IMR-90 (cell line): Measurements from ENCODE around the gene UROD. TPM values are rescaled to one million over a fixed set of nuclear protein-coding genes. Genes with fewer than 3 reads are reported as not detected.

ENCODE experiments used
- ATAC-seq: fragments of 200-7000 bp; cut with Tn5 transposase; 2 replicates; pipeline ENCODE4 v1.9.1; 2020; ENCODE audit warnings: low read depth, mild to moderate bottlenecking, moderate library complexity
- BruUV-seq: library from RNA; stranded (reverse); fragments of 400-500 nt; replicated peaks from 2 replicates; lab custom pipeline; 2021; lab: Mats Ljungman, UMichigan
- CTCF ChIA-PET: fragments of 300-600 bp; formaldehyde crosslinking; extraction: SDS; loops from one replicate; lab custom pipeline; 2021; ENCODE audit warnings: antibody characterized with exemption; lab: Yijun Ruan, JAX
- POLR2A ChIA-PET: fragments of 300-600 bp; sonication (Branson Sonifier 250); formaldehyde crosslinking; loops from one replicate; lab custom pipeline; 2022; ENCODE audit warnings: antibody characterized with exemption; ENCODE audit not compliant: unreplicated experiment; lab: Charles Lee
- DNase-seq: peaks from one replicate; pipeline ENCODE4 v3.0.0; 2013
- H2AFZ ChIP-seq: replicated peaks from 2 replicates; pipeline ENCODE3; 2013; ENCODE audit warnings: low read length, mild to moderate bottlenecking; ENCODE audit not compliant: poor library complexity
- H2AK5ac ChIP-seq: 2 replicates; pipeline ENCODE4 v1.6.1; 2013; ENCODE audit warnings: low read depth, low read length, inconsistent platforms
- H2AK9ac ChIP-seq: replicated peaks from 2 replicates; pipeline ENCODE3; 2013; ENCODE audit warnings: mild to moderate bottlenecking, low read depth, low read length, moderate library complexity; ENCODE audit not compliant: poor library complexity
- H2BK120ac ChIP-seq: 2 replicates; pipeline ENCODE4 v1.6.1; 2013; ENCODE audit warnings: low read depth, low read length, inconsistent platforms
- H2BK15ac ChIP-seq: 3 replicates; pipeline ENCODE4 v1.6.1; 2013; ENCODE audit warnings: low read depth, low read length, inconsistent platforms
- H2BK20ac ChIP-seq: 2 replicates; pipeline ENCODE4 v1.6.1; 2013; ENCODE audit warnings: low read depth, mild to moderate bottlenecking, inconsistent platforms, low read length, moderate library complexity
- H2BK5ac ChIP-seq: 2 replicates; pipeline ENCODE4 v1.6.1; 2013; ENCODE audit warnings: mild to moderate bottlenecking, low read depth, low read length, inconsistent platforms; ENCODE audit not compliant: poor library complexity, severe bottlenecking
- H3K14ac ChIP-seq: replicated peaks from 2 replicates; pipeline ENCODE4 v1.6.1; 2013; ENCODE audit warnings: low read depth, low read length, inconsistent platforms
- H3K18ac ChIP-seq: 2 replicates; pipeline ENCODE4 v1.6.1; 2013; ENCODE audit warnings: low read depth, low read length, control low read depth
- H3K23ac ChIP-seq: 2 replicates; pipeline ENCODE4 v1.6.1; 2013; ENCODE audit warnings: low read depth, low read length, inconsistent platforms
- H3K27ac ChIP-seq: 2 replicates; pipeline ENCODE4 v1.5.1; 2013; ENCODE audit warnings: mild to moderate bottlenecking, control low read depth, low read length; ENCODE audit not compliant: insufficient read depth
- H3K27me3 ChIP-seq: 2 replicates; pipeline ENCODE4 v1.6.1; 2013; ENCODE audit warnings: low read length; ENCODE audit not compliant: control insufficient read depth, insufficient read depth
- H3K36me3 ChIP-seq: 2 replicates; pipeline ENCODE4 v1.6.1; 2013; ENCODE audit warnings: low read length, mixed read lengths; ENCODE audit not compliant: control insufficient read depth, insufficient read depth
- H3K4ac ChIP-seq: 2 replicates; pipeline ENCODE4 v1.6.1; 2013; ENCODE audit warnings: low read depth, low read length, inconsistent platforms
- H3K4me1 ChIP-seq: 2 replicates; pipeline ENCODE4 v1.6.1; 2013; ENCODE audit warnings: low read length, mixed read lengths; ENCODE audit not compliant: control insufficient read depth, insufficient read depth
- H3K4me2 ChIP-seq: 2 replicates; pipeline ENCODE4 v1.6.1; 2013; ENCODE audit warnings: low read depth, mild to moderate bottlenecking, control low read depth, low read length, moderate library complexity
- H3K4me3 ChIP-seq: 2 replicates; pipeline ENCODE4 v1.5.1; 2013; ENCODE audit warnings: low read depth, mild to moderate bottlenecking, control low read depth, low read length, moderate library complexity; ENCODE audit not compliant: insufficient read depth
- H3K56ac ChIP-seq: 2 replicates; pipeline ENCODE4 v1.6.1; 2013; ENCODE audit warnings: low read length, inconsistent platforms; ENCODE audit not compliant: insufficient read depth; ENCODE audit errors: extremely low read depth
- H3K79me1 ChIP-seq, 2 experiments: 2 replicates each; pipeline ENCODE4 v1.6.1; 2013; ENCODE audit warnings: low read length in 2 of 2, inconsistent platforms in 1 of 2, low read depth in 1 of 2
- H3K9ac ChIP-seq: 2 replicates; pipeline ENCODE4 v1.6.1; 2013; ENCODE audit warnings: low read depth, low read length, control low read depth
- H3K9me1 ChIP-seq: 2 replicates; pipeline ENCODE4 v1.6.1; 2013; ENCODE audit warnings: low read length, inconsistent platforms; ENCODE audit not compliant: insufficient read depth
- H3K9me3 ChIP-seq: 2 replicates; pipeline ENCODE4 v1.6.1; 2013; ENCODE audit warnings: low read length; ENCODE audit not compliant: control insufficient read depth, insufficient read depth
- H4K20me1 ChIP-seq: 2 replicates; pipeline ENCODE4 v1.6.1; 2013; ENCODE audit warnings: low read length, inconsistent platforms; ENCODE audit not compliant: insufficient read depth
- H4K5ac ChIP-seq: 2 replicates; pipeline ENCODE4 v1.6.1; 2013; ENCODE audit warnings: mild to moderate bottlenecking, low read depth, low read length, control low read depth
- H4K8ac ChIP-seq, 2 experiments: 2 replicates each; pipeline ENCODE4 v1.6.1; 2013; ENCODE audit warnings: low read depth in 2 of 2, low read length in 2 of 2, control low read depth in 1 of 2, inconsistent platforms in 1 of 2
- H4K91ac ChIP-seq: 2 replicates; pipeline ENCODE4 v1.6.1; 2013; ENCODE audit warnings: low read depth, low read length, inconsistent platforms; ENCODE audit not compliant: insufficient read depth
- RFX5 ChIP-seq: IDR thresholded peaks from 2 replicates; pipeline ENCODE4 v1.8.0; 2012; ENCODE audit warnings: low read depth, mild to moderate bottlenecking, low read length, moderate library complexity
- SMC3 ChIP-seq: fragments of 150-350 bp; IDR thresholded peaks from 2 replicates; pipeline ENCODE4 v1.6.1; 2016; ENCODE audit warnings: low read depth, mild to moderate bottlenecking, antibody characterized with exemption, low read length, moderate library complexity
- WGBS, 2 experiments: methylation state at CpG; one replicate each; pipeline versions ENCODE4 v1.1.5 to v1.1.7; 2013; ENCODE audit warnings: missing lambda C conversion rate in 2 of 2; ENCODE audit not compliant: insufficient read length in 1 of 2; ENCODE audit errors: extremely low coverage in 2 of 2; 5-methylcytosine and 5-hydroxymethylcytosine counted together
- dilution Hi-C: fragments of 300-500 bp; cut with HindIII; formaldehyde crosslinking; loops from one replicate; pipeline ENCODE4 v1.14.3; 2018; ENCODE audit warnings: low sequenced_read_pairs; ENCODE audit not compliant: unreplicated experiment
- in situ Hi-C: fragments of 300-500 bp; cut with MboI; formaldehyde crosslinking; loops from 3 replicates; pipeline ENCODE4 v1.14.3; 2019; ENCODE audit warnings: low sequenced_read_pairs, inconsistent platforms, mixed read lengths
- intact Hi-C: fragments of 100-400 bp; cut with micrococcal nuclease; formaldehyde crosslinking; loops from 2 replicates; pipeline ENCODE4 v1.10.0; 2022
- polyA plus RNA-seq, 3 experiments: library from polyadenylated mRNA; depleted of rRNA; stranded (reverse); fragments of >200 nt; gene quantifications; 2 replicates each; pipeline ENCODE4 v1.2.3, GENCODE V29; 2012; ENCODE audit warnings: low replicate concordance in 1 of 3
- total RNA-seq: library from RNA; depleted of rRNA; stranded (reverse); fragments of >200 nt; gene quantifications from 2 replicates; pipeline ENCODE4 v1.2.3, GENCODE V29; 2012

The UROD gene
- total and polyA plus RNA-seq, 2 of the 4 experiments (the other 2 are of a cell fraction), result 220 to 224 TPM

DNA sequence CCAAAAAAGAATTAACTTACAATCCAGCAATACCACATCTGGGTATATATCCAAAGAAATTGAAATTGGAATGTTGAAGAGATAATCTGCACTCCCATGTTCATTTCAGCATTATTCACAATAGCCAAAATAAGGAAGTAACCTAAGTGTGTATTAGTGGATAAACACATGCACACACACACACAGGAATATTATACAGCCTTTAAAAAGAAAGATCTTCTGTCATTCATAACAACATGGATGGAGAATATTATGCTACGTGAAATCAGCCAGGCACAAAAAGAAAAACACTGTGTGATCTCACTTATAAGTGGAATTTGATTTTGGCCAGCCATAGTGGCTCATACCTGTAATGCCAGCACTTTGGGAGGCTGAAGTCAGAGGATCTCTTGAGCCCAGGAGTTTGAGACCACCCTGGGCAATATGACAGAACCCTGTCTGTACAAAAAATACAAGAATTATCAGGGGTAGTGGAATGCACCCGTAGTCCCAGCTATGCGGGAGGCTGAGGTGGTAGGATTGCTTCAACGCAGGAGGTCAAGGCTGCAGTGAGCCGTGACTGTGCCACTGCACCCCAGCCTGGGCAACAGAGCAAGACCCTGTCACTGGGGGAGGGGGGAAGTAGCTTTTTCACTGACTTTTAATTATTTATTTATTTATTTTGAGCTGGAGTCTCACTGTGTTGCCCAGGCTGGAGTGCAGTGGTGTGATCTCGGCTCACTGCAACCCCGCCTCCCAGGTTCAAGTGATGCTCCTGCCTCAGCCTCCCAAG is 16.4 kb upstream of the UROD start:
- ATAC-seq (no peak), DNase-seq (no peak)
- dilution Hi-C loops (no loop called here), intact Hi-C loops (no loop called here), in situ Hi-C loops (loop anchor here (25.0 kb wide), 1 partner anchor 133 kb away; no protein-coding TSS in a partner anchor)
- Histone ChIP-seq H3K4me2 (no peak overlapping the region), H3K36me3 (no peaks in the 10 kb centered on the region), H4K91ac (no peak overlapping the region), H3K4me1 (no peaks in the 10 kb centered on the region), H3K18ac (no peak overlapping the region), H2BK20ac (no peak overlapping the region), H2BK5ac (no peak overlapping the region), H2BK15ac (no peak overlapping the region), H4K5ac (no peak overlapping the region), H2BK120ac (no peak overlapping the region), H2AFZ (no peak overlapping the region), H3K9me3 (no peaks in the 10 kb centered on the region), H3K79me1 (no peaks in the 10 kb centered on the region), H4K8ac (no peak overlapping the region), H3K4me3 (no peak overlapping the region), H3K4ac (no peak overlapping the region), H3K14ac (no peak overlapping the region), H2AK9ac (no peak overlapping the region), H3K23ac (no peak overlapping the region), H3K9me1 (no peaks in the 10 kb centered on the region), H2AK5ac (no peak overlapping the region), H3K56ac (no peak overlapping the region), H4K20me1 (no peaks in the 10 kb centered on the region), H3K27me3 (no peaks in the 10 kb centered on the region), H3K9ac (no peak overlapping the region), H3K27ac (no peak overlapping the region)
- no TSS peak for BruUV-seq
- POLR2A ChIA-PET, result no interaction called here
- TF ChIP-seq SMC3, result no peak
- no peak for TF ChIP-seq RFX5
- CTCF ChIA-PET, result no interaction called here
- WGBS, 2 experiments, result 100% methylated on average over 5 of the region's 7 CpGs; no CpG with 5 or more reads in 1 of the 2 experiments
